Esophagus muscularis mucosa (tissue), 4 donors: Measurements from ENCODE around the gene TMEM79.

ENCODE experiments used
- CTCF ChIP-seq, 3 experiments: fragments of 200-600 bp in 2 of 3; fragments of 450-650 bp in 1 of 3; sonication (generic) in 2 of 3; IDR thresholded peaks; one replicate each; pipeline ENCODE4 v1.5.1; 2017 to 2019; ENCODE audit warnings: antibody characterized with exemption in 3 of 3, mild to moderate bottlenecking in 2 of 3, moderate library complexity in 1 of 3
- EP300 ChIP-seq: sonication (generic); formaldehyde crosslinking; IDR thresholded peaks from one replicate; pipeline ENCODE4 v1.6.1; 2017; ENCODE audit warnings: antibody characterized with exemption
- POLR2AphosphoS5 ChIP-seq, 2 donors: sonication (generic); formaldehyde crosslinking; IDR thresholded peaks; one replicate each; pipeline ENCODE4 v1.6.1; 2017; ENCODE audit warnings: antibody characterized with exemption in 2 of 2

- TF ChIP-seq CTCF (IDR thresholded peaks at IDR 0.05) (no peak), POLR2AphosphoS5 (IDR thresholded peaks at IDR 0.05) (no peak), EP300 (no peak)
Observed at GRCh38 chr1:156305215-156305614, 21.1 kb downstream of the TMEM79 start.
